GM19324 (cell line): Measurements from ENCODE around the gene C3orf49.

Experiments
- ATAC-seq: cut with Tn5 transposase; IDR thresholded peaks from one replicate; pipeline ENCODE4 v1.9.1; 2021; ENCODE audit warnings: mild to moderate bottlenecking, moderate library complexity; ENCODE audit not compliant: unreplicated experiment, low FRiP score

C3orf49 gene

GRCh38 chr3:63819151-63819398, at the start of gene C3orf49:
TSS of gene C3orf49 (plus strand) at chr3:63819299. CDS start at chr3:63819472, 173 bp downstream.
- no peak for ATAC-seq

GRCh38 chr3:63774781-63775180, 44.3 kb upstream of the C3orf49 start:
- ATAC-seq = no peak

GRCh38 chr3:63779227-63779626, 39.9 kb upstream of the C3orf49 start:
- ATAC-seq = no peak

DNA sequence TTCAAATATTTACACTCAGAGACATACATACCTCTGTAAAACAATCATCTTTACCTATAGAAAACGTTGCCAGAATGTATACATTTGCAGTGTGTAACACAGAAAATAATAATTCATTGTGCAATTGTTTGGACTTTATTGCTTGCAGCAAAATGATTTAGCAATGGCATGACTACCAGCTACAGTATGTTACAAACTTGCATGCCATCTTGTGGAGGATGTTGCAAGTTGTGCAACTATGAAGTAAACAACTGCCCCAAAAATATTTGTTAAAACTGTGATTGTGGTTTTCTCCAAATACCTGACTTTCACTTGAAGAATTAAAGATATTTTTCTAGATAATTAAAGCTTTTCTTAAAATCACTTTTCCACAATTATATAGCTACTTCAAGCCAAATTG, 27.1 kb upstream of the C3orf49 start:
- ATAC-seq = no peak

DNA sequence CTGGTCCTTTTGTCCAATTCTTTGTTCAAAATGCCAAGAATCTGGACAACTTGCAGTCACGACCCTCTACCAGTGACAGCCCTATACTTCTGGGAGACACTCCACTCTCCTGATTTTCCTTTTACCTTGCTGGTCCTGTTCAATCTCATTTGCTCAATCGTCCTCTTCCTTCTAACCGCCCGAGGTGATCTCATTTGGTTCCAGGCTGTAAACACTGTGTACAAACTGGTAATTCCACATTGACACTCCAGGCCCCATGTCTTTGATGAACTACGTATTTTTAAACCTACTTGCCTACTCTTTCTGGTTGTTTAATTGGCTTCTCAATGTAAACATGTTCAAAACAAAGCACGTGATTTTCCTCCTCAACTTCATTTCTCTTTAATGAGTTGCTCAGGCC, 23.7 kb upstream of the C3orf49 start:
- ATAC-seq = no peak

DNA sequence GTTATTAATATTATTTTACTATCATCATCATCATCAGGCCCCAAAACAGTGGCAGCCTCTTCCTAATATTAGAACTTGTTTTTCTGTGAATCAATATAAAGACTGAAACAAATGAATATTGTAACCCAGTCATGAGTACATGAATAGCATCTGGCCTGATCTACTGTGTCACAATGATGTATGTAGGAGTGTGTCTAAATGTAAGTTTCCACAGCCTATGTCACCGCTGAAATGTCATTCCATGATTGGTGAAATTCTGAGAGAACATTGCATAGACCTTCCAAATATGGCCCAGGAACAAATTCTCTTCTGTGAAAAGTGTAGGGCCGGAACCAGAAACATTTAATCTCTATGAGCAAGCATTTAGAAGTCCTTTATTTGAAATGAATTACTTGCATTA, 20.6 kb upstream of the C3orf49 start:
- no peak for ATAC-seq

- ATAC-seq = no peak
Measured at GRCh38 chr3:63798949-63799348, 20.1 kb upstream of the C3orf49 start.

DNA sequence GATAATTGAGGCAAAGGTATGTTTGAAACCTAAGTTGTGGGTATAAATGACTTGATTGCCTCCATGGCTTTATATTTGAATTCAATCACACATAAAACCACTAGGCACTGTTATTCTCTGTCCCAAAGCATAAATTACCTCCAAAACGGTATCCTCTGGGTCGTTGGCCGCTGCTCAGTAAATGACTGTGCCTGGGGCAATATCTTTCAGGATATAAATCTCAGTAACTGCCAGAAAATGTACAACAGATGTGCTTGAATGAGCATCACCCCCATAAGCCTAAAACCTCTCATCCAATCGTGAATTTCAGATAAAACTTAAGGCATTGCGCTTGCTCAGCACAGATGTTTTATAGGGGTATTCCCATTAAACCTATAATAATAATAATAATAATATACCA, 19.0 kb upstream of the C3orf49 start:
- no peak for ATAC-seq

GRCh38 chr3:63803911-63804310, 15.2 kb upstream of the C3orf49 start:
- no peak for ATAC-seq

GRCh38 chr3:63807961-63808565, 11.0 kb upstream of the C3orf49 start:
- ATAC-seq = no peak

- no peak for ATAC-seq
Measured at GRCh38 chr3:63808633-63809032, 10.5 kb upstream of the C3orf49 start.

DNA sequence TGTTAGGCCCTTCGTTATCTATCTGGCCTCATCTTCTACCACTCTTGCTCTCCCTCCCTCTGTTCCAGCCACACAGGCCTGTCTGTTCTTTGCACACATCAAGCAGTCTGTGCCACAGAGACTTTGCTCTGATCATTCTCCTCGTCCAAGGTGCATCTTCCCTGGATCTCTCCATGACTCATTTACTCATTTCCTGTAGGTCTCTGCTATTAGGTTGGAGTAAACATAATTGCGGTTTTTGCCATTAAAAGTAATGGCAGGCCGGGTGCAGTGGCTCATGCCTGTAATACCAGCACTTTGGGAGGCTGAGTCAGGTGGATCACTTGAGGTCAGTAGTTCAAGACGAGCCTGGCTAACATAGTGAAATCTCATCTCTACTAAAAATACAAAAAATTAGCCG, 9.5 kb upstream of the C3orf49 start:
- no peak for ATAC-seq

- ATAC-seq = no peak
Measured at GRCh38 chr3:63814237-63814636, 4.9 kb upstream of the C3orf49 start.

DNA sequence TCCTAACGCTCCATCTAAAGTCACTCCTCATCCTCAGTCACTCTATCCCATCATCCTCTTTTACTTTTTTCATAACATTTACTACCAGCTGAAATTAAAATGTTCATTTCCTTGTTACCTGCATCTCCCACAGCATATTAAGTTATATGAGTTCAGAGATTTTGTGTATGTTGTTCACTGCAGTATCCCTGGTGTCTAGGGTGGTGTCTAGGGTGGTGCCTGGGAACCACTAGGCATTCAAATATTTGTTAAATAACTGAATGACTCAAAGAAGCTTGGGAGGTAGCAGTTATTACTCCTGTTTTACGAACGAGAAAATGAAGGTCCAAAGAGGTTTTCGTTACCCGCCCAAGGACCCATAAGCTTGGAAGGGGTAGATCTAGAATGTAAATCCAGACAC, 1.9 kb upstream of the C3orf49 start:
- ATAC-seq = no peak

DNA sequence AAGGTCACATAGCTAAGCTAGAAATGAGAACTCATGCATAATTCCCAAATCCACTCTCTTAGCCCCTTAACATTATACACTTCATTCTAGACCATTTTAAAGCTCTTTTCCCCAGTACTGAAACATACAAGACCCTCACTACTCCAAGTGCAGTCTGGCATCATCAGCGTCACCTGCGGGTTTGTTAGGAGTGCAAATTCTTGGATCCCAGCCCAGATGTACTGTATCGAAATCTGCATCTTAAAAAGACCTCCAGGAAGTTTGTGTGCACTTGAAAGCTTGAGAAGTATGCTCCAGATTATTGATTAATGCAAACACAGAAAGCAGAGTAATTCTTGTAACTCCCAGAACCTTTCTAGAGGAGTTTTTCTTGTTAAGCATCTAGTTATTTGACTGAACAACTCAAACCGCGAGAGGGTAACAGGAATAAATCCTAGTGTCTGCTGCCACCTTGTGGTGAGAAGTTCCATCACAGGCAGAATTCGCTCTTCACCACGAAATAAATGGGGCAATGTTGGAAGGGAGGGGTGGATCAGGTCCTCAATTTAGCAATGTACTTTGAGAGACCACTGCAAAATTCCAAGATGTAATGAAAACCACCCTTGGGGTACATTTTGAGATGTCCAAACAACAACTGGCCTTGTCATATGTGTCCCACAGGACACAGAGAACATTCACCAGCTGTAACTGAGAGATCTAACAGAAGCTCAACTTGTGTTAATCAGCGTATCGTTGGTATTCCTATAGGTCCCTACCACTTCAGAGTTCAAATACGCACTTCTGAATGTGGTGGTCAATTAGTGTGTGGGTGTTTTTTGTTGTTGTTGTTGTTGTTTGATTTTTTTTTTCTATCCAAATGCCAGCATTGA, 583 bp upstream of the C3orf49 start:
- no peak for ATAC-seq

DNA sequence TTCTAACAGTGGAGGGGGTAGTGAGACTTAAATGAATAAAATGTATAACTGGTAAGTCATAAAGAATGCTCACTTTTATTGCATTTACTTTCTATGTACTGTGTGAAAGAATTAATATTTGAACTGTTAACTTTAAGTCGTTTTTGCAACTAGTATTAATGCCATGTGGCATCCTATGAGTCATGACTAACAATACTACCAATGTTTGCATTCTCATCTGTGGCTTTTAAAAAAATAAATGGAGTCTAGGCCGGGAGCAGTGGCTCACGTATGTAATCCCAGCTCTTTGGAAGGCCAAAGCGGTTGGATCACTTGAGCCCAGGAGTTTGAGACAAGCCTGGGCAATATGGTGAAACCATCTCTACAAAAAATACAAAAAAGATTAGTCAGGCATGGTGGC, 5.2 kb downstream of the C3orf49 start:
- no peak for ATAC-seq

DNA sequence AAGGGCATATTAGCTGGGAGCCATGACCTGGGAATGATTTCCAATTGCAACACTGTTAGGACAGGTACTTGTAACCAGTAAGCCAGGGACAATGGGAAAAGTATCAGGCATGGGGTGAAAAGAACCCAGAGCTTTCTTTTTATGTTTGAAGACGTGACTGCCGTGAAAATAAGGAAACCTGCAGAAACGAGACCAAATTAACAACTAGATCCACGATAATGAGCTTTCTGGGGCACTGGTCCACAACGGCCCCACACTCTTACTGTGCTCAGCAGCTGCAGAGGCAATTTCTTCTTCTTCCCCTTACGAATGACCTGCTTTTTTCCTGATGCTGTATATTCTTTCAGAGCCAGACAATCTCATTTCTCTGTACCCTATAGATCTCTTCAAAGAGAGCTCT, 11.4 kb downstream of the C3orf49 start:
- ATAC-seq = no peak

DNA sequence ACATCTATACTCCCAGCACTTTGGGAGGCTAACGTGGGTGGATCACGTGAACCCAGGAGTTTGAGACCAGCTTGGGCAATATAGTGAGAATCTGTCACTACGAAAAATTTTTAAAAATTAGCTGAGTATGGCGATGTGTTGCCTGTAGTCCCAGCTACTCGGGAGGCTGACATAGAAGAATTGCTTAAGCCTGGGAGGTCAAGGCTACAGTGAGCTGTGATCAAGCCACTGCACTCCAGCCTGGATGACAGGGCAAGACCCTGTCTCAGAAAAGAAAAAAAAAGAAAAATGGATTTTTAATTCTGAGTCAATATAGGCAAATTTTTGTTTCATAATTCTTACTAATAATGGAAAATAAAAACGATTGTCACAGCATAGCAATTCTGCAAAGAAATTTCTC, 13.3 kb downstream of the C3orf49 start:
- no peak for ATAC-seq

- ATAC-seq = no peak
Measured at GRCh38 chr3:63841704-63842103, 22.6 kb downstream of the C3orf49 start.

GRCh38 chr3:63842127-63842526, 23.0 kb downstream of the C3orf49 start:
- no peak for ATAC-seq

GRCh38 chr3:63845215-63845614, 26.1 kb downstream of the C3orf49 start:
- ATAC-seq = no peak

GRCh38 chr3:63847718-63848450, 28.8 kb downstream of the C3orf49 start:
- ATAC-seq = no peak
